ENCODE data around the gene PCDHGA7. TPM values are rescaled to one million over a fixed set of nuclear protein-coding genes. Genes with fewer than 3 reads are reported as not detected.
A peak's percentile ranks its signal among the peaks of the same experiment; 100 is the strongest.
"Not testable (repeated sequence)": the region's sequence is repeated elsewhere in the genome, so short reads cannot be mapped to it uniquely, and the experiment has no call there.

PCDHGA7 gene
- not detected for total RNA-seq

DNA sequence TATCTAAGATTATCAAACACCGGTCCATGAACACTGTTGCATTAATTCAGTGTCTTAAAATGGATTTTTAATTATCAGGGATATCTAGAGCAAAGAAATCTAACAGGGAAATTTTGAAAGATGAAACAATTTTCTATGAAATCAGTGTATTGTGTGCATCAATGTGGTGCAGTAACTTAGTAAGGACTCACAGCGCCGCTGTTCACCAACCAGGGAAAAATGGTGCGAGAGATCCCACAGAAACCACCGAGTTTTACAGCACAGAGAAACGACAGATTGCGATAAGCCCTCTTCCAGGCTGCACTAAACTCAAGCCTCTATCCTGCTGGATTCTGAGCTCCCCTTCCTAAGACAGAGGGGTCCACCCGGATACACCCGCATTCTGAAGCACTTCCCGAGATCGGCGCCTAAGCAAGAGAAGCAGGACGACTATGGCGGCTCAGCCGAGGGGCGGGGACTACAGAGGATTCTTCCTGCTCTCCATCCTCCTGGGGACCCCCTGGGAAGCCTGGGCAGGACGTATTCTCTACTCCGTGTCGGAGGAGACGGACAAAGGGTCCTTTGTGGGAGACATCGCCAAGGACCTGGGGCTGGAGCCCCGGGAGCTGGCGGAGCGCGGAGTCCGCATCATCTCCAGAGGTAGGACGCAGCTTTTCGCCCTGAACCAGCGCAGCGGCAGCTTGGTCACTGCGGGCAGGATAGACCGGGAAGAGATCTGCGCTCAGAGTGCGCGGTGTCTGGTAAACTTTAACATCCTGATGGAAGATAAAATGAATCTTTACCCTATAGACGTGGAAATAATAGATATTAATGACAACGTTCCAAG is at the start of gene PCDHGA7:
Gene PCDHGA7, plus strand, starts transcription at position 274 of the 826 bp plus-strand sequence. Its CDS starts 158 bp downstream, at position 432.
- H3K9me3 Mint-ChIP-seq (ENCODE audit: insufficient read depth): peaks cover 20% of the 10 kb centered on the region
- H3K4me1 Mint-ChIP-seq (ENCODE audit: low read depth): no peaks in the 10 kb centered on the region
- no peak within 1 kb of the TSS for H3K27ac Mint-ChIP-seq
- peaks cover 35% of the 10 kb centered on the region for H3K27me3 Mint-ChIP-seq (ENCODE audit: low read depth)
- peak within 1 kb of the TSS; percentile 36 for H3K4me3 Mint-ChIP-seq
- peaks cover 2% of the 10 kb centered on the region for H3K36me3 Mint-ChIP-seq (ENCODE audit: low read depth)
- DNase-seq (no peak), ATAC-seq (no peak)
- CTCF ChIA-PET: interaction anchor here (1.5 to 1.7 kb wide), 2 partner anchors 8 to 13 kb away, joined by 4 to 5 read pairs; partner anchors contain the start of genes PCDHGA6 and PCDHGB3
- POLR2A ChIA-PET: no interaction called here

DNA sequence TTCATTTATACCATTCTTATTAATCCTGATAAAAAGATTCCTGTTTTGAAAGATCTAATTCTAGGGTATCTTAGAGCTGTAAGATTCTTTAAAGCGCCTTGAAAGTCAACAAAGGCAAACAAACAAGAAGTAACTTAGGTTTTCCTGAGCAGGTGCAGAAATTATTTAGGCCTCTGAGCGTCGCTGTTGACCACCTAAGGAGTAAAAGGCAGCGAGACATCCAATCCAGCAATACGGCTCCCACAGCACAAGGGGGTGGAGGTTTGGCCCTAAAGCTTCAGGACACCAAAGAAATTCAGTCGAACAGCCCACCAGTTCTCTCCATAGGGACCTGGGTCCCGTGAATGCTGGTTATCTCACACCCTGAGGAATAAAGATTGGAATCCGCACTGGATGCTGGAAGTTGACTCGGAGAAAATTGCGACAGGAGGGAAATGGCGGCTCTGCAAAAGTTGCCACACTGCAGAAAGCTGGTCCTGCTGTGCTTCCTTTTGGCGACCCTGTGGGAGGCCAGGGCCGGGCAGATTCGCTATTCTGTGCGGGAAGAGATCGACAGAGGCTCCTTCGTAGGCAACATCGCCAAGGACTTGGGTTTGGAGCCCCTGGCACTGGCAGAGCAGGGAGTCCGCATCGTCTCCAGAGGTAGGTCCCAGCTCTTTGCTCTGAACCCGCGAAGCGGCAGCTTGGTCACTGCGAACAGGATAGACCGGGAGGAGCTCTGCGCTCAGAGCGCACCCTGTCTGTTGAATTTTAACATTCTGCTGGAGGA is 43.8 kb upstream of the PCDHGA7 start, which contains the start of gene PCDHGA2:
Gene PCDHGA2, plus strand, starts transcription at position 223 of the 769 bp plus-strand sequence.
- peaks cover 5% of the 10 kb centered on the region for H3K9me3 Mint-ChIP-seq (ENCODE audit: insufficient read depth)
- H3K4me1 Mint-ChIP-seq (ENCODE audit: low read depth): no peaks in the 10 kb centered on the region
- H3K27me3 Mint-ChIP-seq (ENCODE audit: low read depth): peaks cover 41% of the 10 kb centered on the region
- no peak for DNase-seq
- H3K27ac Mint-ChIP-seq: no peak within 1 kb of the TSS
- no peak within 1 kb of the TSS for H3K4me3 Mint-ChIP-seq
- ATAC-seq: no peak
- CTCF ChIA-PET: interaction anchor here (0.8 to 2.8 kb wide), 10 partner anchors 9 to 253 kb away, joined by 3 to 12 read pairs (median 5); partner anchors contain the start of gene TAF7
- POLR2A ChIA-PET: no interaction called here
- H3K36me3 Mint-ChIP-seq (ENCODE audit: low read depth): peaks cover 7% of the 10 kb centered on the region

DNA sequence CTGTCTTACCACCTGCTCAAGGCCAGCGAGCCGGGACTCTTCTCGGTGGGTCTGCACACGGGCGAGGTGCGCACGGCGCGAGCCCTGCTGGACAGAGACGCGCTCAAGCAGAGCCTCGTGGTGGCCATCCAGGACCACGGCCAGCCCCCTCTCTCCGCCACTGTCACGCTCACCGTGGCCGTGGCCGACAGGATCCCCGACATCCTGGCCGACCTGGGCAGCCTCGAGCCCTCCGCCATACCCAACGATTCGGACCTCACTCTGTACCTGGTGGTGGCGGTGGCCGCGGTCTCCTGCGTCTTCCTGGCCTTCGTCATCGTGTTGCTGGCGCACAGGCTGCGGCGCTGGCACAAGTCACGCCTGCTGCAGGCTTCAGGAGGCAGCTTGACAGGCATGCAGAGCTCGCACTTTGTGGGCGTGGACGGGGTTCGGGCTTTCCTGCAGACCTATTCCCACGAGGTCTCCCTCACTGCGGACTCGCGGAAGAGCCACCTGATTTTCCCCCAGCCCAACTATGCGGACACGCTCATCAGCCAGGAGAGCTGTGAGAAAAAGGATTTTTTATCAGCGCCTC is 41.7 kb upstream of the PCDHGA7 start:
- DNase-seq; H3K4me3 Mint-ChIP-seq; CTCF ChIA-PET; ATAC-seq; H3K27ac Mint-ChIP-seq; H3K4me1 Mint-ChIP-seq (ENCODE audit: low read depth); POLR2A ChIA-PET: not testable (repeated sequence)
- peaks cover 33% of the 10 kb centered on the region for H3K27me3 Mint-ChIP-seq (ENCODE audit: low read depth)
- H3K36me3 Mint-ChIP-seq (ENCODE audit: low read depth): peaks cover 10% of the 10 kb centered on the region
- peaks cover 11% of the 10 kb centered on the region for H3K9me3 Mint-ChIP-seq (ENCODE audit: insufficient read depth)

DNA sequence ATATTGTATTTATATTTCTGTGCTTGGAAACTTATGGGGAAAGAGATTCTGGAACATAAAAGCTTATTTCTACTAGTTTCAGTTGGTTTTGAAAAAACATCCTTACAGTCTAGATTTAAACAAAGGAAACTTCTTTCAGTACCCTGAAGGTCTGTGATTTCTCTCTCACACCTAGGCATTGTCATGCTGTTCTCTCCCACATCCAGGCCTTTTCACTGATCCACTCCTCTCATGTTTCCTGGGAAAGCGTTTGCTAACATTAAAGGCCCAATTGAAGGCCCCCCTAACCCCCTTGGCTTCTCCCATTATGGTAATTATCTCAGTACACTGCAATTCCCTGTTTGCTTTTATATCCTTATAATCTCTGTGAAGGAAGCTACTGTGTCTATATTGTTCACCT is 39.8 kb upstream of the PCDHGA7 start:
- Mint-ChIP-seq H3K27me3 (ENCODE audit: low read depth) (peaks cover 22% of the 10 kb centered on the region), H3K36me3 (ENCODE audit: low read depth) (peaks cover 10% of the 10 kb centered on the region), H3K27ac (no peak overlapping the region), H3K4me3 (no peak overlapping the region), H3K9me3 (ENCODE audit: insufficient read depth) (peaks cover 11% of the 10 kb centered on the region), H3K4me1 (ENCODE audit: low read depth) (no peaks in the 10 kb centered on the region)
- DNase-seq: no peak
- POLR2A ChIA-PET: no interaction called here
- ATAC-seq: no peak
- CTCF ChIA-PET: interaction anchor here (0.7 to 3.4 kb wide), 8 partner anchors 10 to 181 kb away, joined by 3 to 33 read pairs (median 4); partner anchors contain the start of genes PCDHGA5, PCDHGB5 and TAF7

DNA sequence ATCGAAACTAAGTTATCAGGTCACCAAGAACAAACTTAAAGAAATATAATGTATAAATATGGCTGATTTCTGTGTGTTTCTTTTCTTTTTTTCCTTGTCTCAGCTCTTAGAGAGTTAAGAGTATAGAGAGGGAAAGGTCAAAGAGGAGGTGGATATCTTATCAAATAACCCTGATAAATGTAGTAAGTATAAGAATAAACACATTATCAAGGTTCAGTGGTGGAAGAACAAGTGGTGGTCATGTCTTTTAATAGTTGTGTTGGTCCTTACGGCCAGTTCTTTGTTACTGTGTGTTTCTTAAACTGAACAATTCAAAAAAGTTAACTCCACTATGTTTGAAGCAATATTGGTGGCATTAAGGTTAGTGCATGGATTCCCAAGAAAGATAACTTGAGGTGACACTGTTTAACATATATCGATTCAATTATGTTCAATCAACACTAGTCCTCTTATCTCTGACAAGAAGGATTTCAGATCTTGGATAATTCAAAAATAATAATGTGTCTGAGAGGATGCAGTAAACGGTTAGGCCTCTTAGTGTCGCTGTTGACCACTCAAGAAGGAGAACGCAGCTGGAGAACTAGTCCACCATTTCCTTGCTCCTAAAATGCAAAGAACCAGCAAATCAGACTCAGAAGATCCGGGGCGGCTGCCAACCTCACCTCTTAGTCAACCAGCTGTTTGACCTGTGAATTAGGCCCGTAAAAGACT is 39.1 kb upstream of the PCDHGA7 start, which contains the start of gene PCDHGA3:
Gene PCDHGA3, plus strand, starts transcription at position 588 of the 711 bp plus-strand sequence. CDS start 205 bp downstream, outside the sequence.
- DNase-seq (peak; percentile 47), ATAC-seq (no peak)
- Mint-ChIP-seq H3K9me3 (ENCODE audit: insufficient read depth) (peaks cover 11% of the 10 kb centered on the region), H3K4me3 (peak within 1 kb of the TSS; percentile 55), H3K27me3 (ENCODE audit: low read depth) (peaks cover 17% of the 10 kb centered on the region), H3K4me1 (ENCODE audit: low read depth) (no peaks in the 10 kb centered on the region), H3K27ac (no peak within 1 kb of the TSS), H3K36me3 (ENCODE audit: low read depth) (peaks cover 10% of the 10 kb centered on the region)
- ChIA-PET POLR2A (no interaction called here), CTCF (interaction anchor here (0.7 to 3.4 kb wide), 10 partner anchors 8 to 180 kb away, joined by 3 to 33 read pairs (median 4); partner anchors contain the start of genes PCDHGA12, PCDHGB2, PCDHGB3 and PCDHGB5)

DNA sequence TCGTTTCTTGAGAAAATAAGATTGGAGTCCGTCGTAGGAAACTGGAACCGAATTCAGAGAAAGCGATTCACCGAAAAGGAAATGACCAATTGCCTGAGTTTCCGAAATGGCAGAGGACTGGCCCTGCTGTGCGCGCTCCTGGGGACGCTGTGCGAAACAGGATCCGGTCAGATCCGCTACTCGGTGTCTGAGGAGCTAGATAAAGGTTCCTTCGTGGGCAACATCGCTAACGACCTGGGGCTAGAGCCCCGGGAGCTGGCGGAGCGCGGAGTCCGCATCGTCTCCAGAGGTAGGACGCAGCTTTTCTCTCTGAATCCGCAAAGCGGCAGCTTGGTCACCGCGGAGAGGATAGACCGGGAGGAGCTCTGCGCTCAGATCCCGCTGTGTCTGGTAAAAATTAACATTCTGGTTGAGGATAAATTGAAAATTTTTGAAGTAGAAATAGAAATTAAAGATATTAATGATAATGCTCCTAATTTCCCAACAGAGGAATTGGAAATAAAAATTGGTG is 38.5 kb upstream of the PCDHGA7 start:
- ATAC-seq (no peak), DNase-seq (no peak)
- Mint-ChIP-seq H3K4me3 (peak overlapping the region; percentile 55), H3K4me1 (ENCODE audit: low read depth) (no peaks in the 10 kb centered on the region), H3K27me3 (ENCODE audit: low read depth) (peaks cover 12% of the 10 kb centered on the region), H3K9me3 (ENCODE audit: insufficient read depth) (peaks cover 11% of the 10 kb centered on the region), H3K36me3 (ENCODE audit: low read depth) (peaks cover 10% of the 10 kb centered on the region), H3K27ac (no peak overlapping the region)
- ChIA-PET CTCF (interaction anchor here (1.1 to 3.4 kb wide), 6 partner anchors 9 to 180 kb away, joined by 3 to 33 read pairs (median 6); partner anchors contain the start of genes PCDHGA12, PCDHGB2, PCDHGB3 and TAF7), POLR2A (no interaction called here)

DNA sequence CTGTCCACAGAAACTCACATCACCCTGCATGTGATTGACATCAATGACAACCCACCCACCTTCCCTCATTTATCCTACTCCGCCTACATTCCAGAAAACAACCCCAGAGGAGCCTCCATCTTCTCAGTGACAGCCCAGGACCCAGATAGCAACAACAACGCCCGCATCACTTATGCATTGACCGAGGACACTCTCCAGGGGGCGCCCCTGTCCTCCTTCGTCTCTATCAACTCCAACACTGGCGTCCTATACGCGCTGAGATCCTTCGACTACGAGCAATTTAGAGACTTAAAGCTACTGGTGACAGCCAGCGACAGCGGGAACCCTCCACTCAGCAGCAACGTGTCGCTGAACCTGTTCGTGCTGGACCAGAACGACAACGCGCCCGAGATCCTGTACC is 37.2 kb upstream of the PCDHGA7 start:
- POLR2A ChIA-PET: no interaction called here
- no peak overlapping the region for H3K27ac Mint-ChIP-seq
- H3K4me3 Mint-ChIP-seq: no peak overlapping the region
- no peak for ATAC-seq
- H3K9me3 Mint-ChIP-seq (ENCODE audit: insufficient read depth): peaks cover 7% of the 10 kb centered on the region
- H3K4me1 Mint-ChIP-seq (ENCODE audit: low read depth): no peaks in the 10 kb centered on the region
- peaks cover 9% of the 10 kb centered on the region for H3K27me3 Mint-ChIP-seq (ENCODE audit: low read depth)
- H3K36me3 Mint-ChIP-seq (ENCODE audit: low read depth): peaks cover 8% of the 10 kb centered on the region
- DNase-seq: no peak
- CTCF ChIA-PET: interaction anchor here (2.2 to 3.4 kb wide), 2 partner anchors 25 to 26 kb away, joined by 6 to 33 read pairs; partner anchors contain the start of genes PCDHGB3 and TAF7

DNA sequence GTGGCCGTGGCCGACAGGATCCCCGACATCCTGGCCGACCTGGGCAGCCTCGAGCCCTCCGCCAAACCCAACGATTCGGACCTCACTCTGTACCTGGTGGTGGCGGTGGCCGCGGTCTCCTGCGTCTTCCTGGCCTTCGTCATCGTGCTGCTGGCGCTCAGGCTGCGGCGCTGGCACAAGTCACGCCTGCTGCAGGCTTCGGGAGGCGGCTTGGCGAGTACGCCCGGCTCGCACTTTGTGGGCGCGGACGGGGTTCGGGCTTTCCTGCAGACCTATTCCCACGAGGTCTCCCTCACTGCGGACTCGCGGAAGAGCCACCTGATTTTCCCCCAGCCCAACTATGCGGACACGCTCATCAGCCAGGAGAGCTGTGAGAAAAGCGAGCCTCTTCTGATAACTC is 36.5 kb upstream of the PCDHGA7 start:
- POLR2A ChIA-PET; H3K9me3 Mint-ChIP-seq (ENCODE audit: insufficient read depth); ATAC-seq; H3K27ac Mint-ChIP-seq; H3K4me1 Mint-ChIP-seq (ENCODE audit: low read depth); DNase-seq; H3K4me3 Mint-ChIP-seq; H3K36me3 Mint-ChIP-seq (ENCODE audit: low read depth): not testable (repeated sequence)
- peaks cover 15% of the 10 kb centered on the region for H3K27me3 Mint-ChIP-seq (ENCODE audit: low read depth)
- CTCF ChIA-PET: interaction anchor here (1.0 kb wide), 1 partner anchor 27 kb away, joined by 3 read pairs; no protein-coding TSS in a partner anchor

DNA sequence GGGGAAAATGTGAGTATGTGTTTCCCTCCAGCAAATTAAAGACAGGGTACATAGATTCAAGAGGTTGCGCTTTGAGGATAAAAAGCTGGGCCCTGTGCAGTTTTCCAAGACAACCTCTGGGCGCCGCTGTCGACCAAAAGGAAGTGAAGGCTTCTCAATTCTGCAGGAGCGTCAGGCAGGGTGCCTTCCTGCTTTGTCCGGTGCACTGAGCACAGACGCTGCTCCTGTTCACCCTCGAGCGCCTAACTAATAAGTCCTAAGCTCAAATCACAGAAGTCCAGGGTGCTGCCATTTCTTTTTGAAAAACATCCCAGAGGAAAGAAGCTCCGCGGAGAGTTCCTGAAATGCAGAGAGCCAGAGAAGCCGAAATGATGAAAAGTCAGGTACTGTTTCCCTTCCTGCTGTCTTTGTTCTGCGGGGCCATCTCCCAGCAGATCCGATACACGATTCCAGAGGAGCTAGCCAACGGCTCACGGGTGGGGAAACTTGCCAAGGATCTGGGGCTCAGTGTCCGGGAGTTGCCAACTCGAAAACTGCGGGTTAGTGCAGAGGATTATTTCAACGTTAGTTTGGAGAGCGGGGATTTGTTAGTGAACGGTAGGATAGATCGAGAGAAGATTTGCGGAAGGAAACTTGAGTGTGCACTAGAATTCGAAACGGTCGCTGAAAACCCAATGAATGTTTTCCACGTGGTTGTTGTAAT is 32.5 kb upstream of the PCDHGA7 start, which contains the start of gene PCDHGB1:
Gene PCDHGB1, plus strand, starts transcription at position 183 of the 703 bp plus-strand sequence. Its CDS starts 162 bp downstream, at position 345.
- DNase-seq (peak; percentile 58), ATAC-seq (no peak)
- Mint-ChIP-seq H3K27ac (no peak within 1 kb of the TSS), H3K27me3 (ENCODE audit: low read depth) (peaks cover 17% of the 10 kb centered on the region), H3K4me3 (peak within 1 kb of the TSS; percentile 22), H3K4me1 (ENCODE audit: low read depth) (no peaks in the 10 kb centered on the region), H3K36me3 (ENCODE audit: low read depth) (peaks cover 4% of the 10 kb centered on the region), H3K9me3 (ENCODE audit: insufficient read depth) (peaks cover 10% of the 10 kb centered on the region)
- ChIA-PET CTCF (interaction anchor here (0.8 to 2.8 kb wide), 10 partner anchors 10 to 217 kb away, joined by 3 to 8 read pairs (median 6); partner anchors contain the start of genes PCDHB14, PCDHGA11, PCDHGB2 and PCDHGB3), POLR2A (no interaction called here)

DNA sequence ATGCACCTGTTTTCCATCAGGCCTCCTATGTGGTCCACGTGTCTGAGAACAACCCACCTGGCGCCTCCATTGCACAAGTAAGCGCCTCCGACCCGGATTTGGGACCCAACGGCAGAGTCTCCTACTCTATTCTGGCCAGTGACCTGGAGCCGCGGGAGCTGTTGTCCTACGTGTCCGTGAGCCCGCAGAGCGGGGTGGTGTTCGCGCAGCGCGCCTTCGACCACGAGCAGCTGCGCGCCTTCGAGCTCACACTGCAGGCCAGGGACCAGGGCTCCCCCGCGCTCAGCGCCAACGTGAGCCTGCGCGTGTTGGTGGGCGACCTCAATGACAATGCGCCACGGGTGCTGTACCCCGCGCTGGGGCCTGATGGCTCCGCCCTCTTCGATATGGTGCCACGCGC is 31.0 kb upstream of the PCDHGA7 start:
- CTCF ChIA-PET: interaction anchor here (2.7 kb wide), 1 partner anchor 8 kb away, joined by 8 read pairs; the partner anchor contains the start of gene PCDHGB2
- no peak overlapping the region for H3K27ac Mint-ChIP-seq

More for the DNA sequence above, 31.0 kb upstream of the PCDHGA7 start:
- ATAC-seq (no peak), DNase-seq (no peak)
- Mint-ChIP-seq H3K4me3 (no peak overlapping the region), H3K4me1 (ENCODE audit: low read depth) (no peaks in the 10 kb centered on the region), H3K36me3 (ENCODE audit: low read depth) (no peaks in the 10 kb centered on the region), H3K27me3 (ENCODE audit: low read depth) (peaks cover 24% of the 10 kb centered on the region), H3K9me3 (ENCODE audit: insufficient read depth) (peaks cover 5% of the 10 kb centered on the region)
- POLR2A ChIA-PET: no interaction called here
